K562 (cell line): ENCODE results near the gene JDP2. TPM values are rescaled to one million over a fixed set of nuclear protein-coding genes. Genes with fewer than 3 reads are reported as not detected.

Experiments used
- CC2D1A ChIP-seq: fragments of 450-650 bp; IDR thresholded peaks from 2 replicates; pipeline ENCODE4 v1.6.1; 2017; ENCODE audit warnings: mild to moderate bottlenecking
- DDX20 ChIP-seq: fragments of 450-650 bp; IDR thresholded peaks from 2 replicates; pipeline ENCODE4 v1.6.1; 2016; ENCODE audit warnings: missing genetic modification characterization, low read depth, mild to moderate bottlenecking, missing compliant biosample characterization, moderate library complexity
- MAFG ChIP-seq: fragments of 450-650 bp; conservative IDR thresholded peaks from 2 replicates; pipeline ENCODE4 v1.6.1; 2016; ENCODE audit warnings: missing genetic modification characterization, missing compliant biosample characterization
- MEIS2 ChIP-seq: fragments of 450-650 bp; IDR thresholded peaks from 2 replicates; pipeline ENCODE4 v1.6.1; 2014; ENCODE audit warnings: mild to moderate bottlenecking; ENCODE audit not compliant: partially characterized antibody
- NCOR1 ChIP-seq: fragments of 450-650 bp; IDR thresholded peaks from 2 replicates; pipeline ENCODE4 v1.6.1; 2016; ENCODE audit warnings: mild to moderate bottlenecking, moderate library complexity
- SMAD4 ChIP-seq: fragments of 250-450 bp; sonication (Bioruptor Pico); conservative IDR thresholded peaks from 2 replicates; pipeline ENCODE4 v1.8.0; 2021; ENCODE audit warnings: inconsistent platforms, mild to moderate bottlenecking, moderate library complexity
- ZFP36 ChIP-seq: fragments of 150-350 bp; IDR thresholded peaks from 2 replicates; pipeline ENCODE4 v1.6.1; 2018; ENCODE audit warnings: low read length, low read depth; ENCODE audit not compliant: partially characterized antibody
- ZNF24 ChIP-seq: fragments of 450-650 bp; IDR thresholded peaks from 2 replicates; pipeline ENCODE4 v1.6.1; 2016
- polyA plus RNA-seq, 8 experiments: library from polyadenylated mRNA; depleted of rRNA in 4 of 8; stranded (reverse) in 5 of 8; unstranded in 3 of 8; fragments of >200 nt; fragmentation: Nextera tagmentation in 2 of 8; fragmentation: Illumina TruSeq in 1 of 8; extraction: Ambion mirVana in 2 of 8; extraction: Trizol in 1 of 8; gene quantifications; 2 replicates each; pipeline versions ENCODE4 v1.2.1 to v1.2.3, GENCODE V29; 2011 to 2014; ENCODE audit warnings: inconsistent platforms in 1 of 8, missing spikeins in 1 of 8
- total RNA-seq, 7 experiments: library from RNA; depleted of rRNA in 6 of 7; stranded (reverse); fragments of >200 nt in 6 of 7; fragmentation: Illumina TruSeq in 2 of 7; extraction: Trizol in 2 of 7; gene quantifications; 2 replicates each; pipeline versions ENCODE4 v1.2.1 to v1.2.3, GENCODE V29; 2011 to 2021; ENCODE audit warnings: low replicate concordance in 1 of 7
- TF ChIP-seq, protein P1 (sequence below), 2 experiments: fragments of 150-350 bp in 1 of 2; IDR thresholded peaks; 2 replicates each; pipeline ENCODE4 v1.6.1; 2012 to 2016; ENCODE audit warnings: low read depth in 2 of 2, low read length in 2 of 2, mild to moderate bottlenecking in 1 of 2, moderate library complexity in 1 of 2
- TF ChIP-seq, protein P2 (sequence below): IDR thresholded peaks from 2 replicates; pipeline ENCODE4 v1.6.1; 2011; ENCODE audit warnings: borderline replicate concordance, low read depth, mild to moderate bottlenecking, moderate library complexity, low read length; ENCODE audit not compliant: insufficient read depth, poor library complexity, severe bottlenecking

The JDP2 gene
- total and polyA plus RNA-seq, 9 of the 15 experiments (the other 6 are each of a cell fraction or from before 2014, with no cell fraction given): 0.27 to 13.8 (median 3.1) TPM

DNA sequence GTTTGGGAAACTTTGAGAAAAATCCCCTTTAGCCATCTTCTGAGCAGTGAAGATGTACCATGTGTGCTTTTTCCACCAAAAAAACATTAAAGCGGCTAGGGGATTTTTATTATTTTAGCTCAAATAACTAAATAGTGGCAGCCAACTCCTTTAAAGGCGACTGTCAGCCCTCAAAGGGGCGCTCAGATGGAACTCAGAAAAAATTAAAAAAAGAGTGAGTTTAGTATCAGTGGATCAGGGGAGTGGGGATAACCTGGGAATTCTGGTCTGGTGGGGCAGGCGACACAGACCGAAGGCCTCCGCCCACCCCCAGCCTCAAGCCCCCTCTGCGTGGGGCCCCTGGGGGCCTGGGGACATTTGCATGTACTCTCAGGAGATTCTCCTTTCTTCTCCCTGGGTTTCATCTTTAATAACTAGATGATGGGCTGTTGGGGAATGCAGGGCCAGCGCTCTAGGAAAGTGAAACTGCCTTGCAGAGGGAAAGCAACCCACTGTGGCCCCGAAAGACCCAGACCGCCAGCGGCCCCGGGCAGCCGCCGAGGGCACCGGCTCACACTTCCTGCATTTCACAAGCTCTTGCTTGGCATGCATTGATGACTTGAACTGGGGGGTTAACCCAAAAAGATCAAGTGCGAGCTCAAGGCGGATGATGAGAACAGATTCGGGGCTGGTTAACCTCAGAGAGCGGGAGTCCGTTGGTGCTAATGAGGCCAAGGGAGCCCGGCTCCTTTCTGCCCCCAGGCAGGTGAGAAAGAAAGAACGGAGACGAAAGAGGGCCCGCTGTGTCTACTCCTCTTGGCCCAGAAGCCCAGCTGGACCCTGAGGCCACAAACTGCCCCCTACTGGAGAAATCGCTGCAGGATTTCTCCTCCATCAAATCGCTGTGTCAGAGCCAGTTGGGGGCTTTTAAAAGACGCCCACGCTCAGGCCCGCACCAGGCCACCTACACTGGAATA, 87.1 kb downstream of the JDP2 start (continued):
- TF ChIP-seq MEIS2: no peak
- no peak for TF ChIP-seq CC2D1A
- TF ChIP-seq MAFG: no peak
- TF ChIP-seq, protein P1, sequence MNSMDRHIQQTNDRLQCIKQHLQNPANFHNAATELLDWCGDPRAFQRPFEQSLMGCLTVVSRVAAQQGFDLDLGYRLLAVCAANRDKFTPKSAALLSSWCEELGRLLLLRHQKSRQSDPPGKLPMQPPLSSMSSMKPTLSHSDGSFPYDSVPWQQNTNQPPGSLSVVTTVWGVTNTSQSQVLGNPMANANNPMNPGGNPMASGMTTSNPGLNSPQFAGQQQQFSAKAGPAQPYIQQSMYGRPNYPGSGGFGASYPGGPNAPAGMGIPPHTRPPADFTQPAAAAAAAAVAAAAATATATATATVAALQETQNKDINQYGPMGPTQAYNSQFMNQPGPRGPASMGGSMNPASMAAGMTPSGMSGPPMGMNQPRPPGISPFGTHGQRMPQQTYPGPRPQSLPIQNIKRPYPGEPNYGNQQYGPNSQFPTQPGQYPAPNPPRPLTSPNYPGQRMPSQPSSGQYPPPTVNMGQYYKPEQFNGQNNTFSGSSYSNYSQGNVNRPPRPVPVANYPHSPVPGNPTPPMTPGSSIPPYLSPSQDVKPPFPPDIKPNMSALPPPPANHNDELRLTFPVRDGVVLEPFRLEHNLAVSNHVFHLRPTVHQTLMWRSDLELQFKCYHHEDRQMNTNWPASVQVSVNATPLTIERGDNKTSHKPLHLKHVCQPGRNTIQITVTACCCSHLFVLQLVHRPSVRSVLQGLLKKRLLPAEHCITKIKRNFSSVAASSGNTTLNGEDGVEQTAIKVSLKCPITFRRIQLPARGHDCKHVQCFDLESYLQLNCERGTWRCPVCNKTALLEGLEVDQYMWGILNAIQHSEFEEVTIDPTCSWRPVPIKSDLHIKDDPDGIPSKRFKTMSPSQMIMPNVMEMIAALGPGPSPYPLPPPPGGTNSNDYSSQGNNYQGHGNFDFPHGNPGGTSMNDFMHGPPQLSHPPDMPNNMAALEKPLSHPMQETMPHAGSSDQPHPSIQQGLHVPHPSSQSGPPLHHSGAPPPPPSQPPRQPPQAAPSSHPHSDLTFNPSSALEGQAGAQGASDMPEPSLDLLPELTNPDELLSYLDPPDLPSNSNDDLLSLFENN (IDR thresholded peaks at IDR 0.05; ENCODE audit: low read depth in 2 of 2, low read length in 2 of 2): no peak
- no peak for TF ChIP-seq DDX20 (tag)
- TF ChIP-seq ZNF24: no peak
- no peak for TF ChIP-seq SMAD4
- no peak for TF ChIP-seq ZFP36
- TF ChIP-seq NCOR1: no peak
- TF ChIP-seq, protein P2, sequence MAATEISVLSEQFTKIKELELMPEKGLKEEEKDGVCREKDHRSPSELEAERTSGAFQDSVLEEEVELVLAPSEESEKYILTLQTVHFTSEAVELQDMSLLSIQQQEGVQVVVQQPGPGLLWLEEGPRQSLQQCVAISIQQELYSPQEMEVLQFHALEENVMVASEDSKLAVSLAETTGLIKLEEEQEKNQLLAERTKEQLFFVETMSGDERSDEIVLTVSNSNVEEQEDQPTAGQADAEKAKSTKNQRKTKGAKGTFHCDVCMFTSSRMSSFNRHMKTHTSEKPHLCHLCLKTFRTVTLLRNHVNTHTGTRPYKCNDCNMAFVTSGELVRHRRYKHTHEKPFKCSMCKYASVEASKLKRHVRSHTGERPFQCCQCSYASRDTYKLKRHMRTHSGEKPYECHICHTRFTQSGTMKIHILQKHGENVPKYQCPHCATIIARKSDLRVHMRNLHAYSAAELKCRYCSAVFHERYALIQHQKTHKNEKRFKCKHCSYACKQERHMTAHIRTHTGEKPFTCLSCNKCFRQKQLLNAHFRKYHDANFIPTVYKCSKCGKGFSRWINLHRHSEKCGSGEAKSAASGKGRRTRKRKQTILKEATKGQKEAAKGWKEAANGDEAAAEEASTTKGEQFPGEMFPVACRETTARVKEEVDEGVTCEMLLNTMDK: peak; percentile 78
